GM21786 (cell line): Measurements from ENCODE around the gene ZNF511.

Source experiments
- ATAC-seq: cut with Tn5 transposase; IDR thresholded peaks from one replicate; pipeline ENCODE4 v1.9.1; 2021; ENCODE audit not compliant: unreplicated experiment

The ZNF511 gene

GRCh38 chr10:133351408-133352318, 42.9 kb downstream of the ZNF511 start:
- ATAC-seq, result no peak

GRCh38 chr10:133353202-133353959, 44.7 kb downstream of the ZNF511 start:
- ATAC-seq, result no peak

GRCh38 chr10:133353988-133354605, 45.4 kb downstream of the ZNF511 start:
- ATAC-seq, result no peak

- no peak for ATAC-seq
These were observed 46.0 kb downstream of the ZNF511 start for GRCh38 chr10:133354672-133355240.

GRCh38 chr10:133355266-133355665, 46.6 kb downstream of the ZNF511 start:
- no peak for ATAC-seq

- ATAC-seq, result no peak
These were observed 47.3 kb downstream of the ZNF511 start for GRCh38 chr10:133355991-133356390.

GRCh38 chr10:133356549-133357284, 48.0 kb downstream of the ZNF511 start:
- no peak for ATAC-seq

GRCh38 chr10:133357285-133358161, 48.8 kb downstream of the ZNF511 start, which contains the start of gene FUOM:
Gene FUOM, minus strand, starts transcription at chr10:133358019. Its CDS starts 12 bp downstream, at chr10:133358007.
- ATAC-seq, result peak; percentile 67

- ATAC-seq, result no peak
These were observed 49.6 kb downstream of the ZNF511 start for GRCh38 chr10:133358162-133358924.

GRCh38 chr10:133358925-133359310, 50.2 kb downstream of the ZNF511 start:
- ATAC-seq, result no peak

GRCh38 chr10:133359554-133359971, 50.8 kb downstream of the ZNF511 start:
- no peak for ATAC-seq

GRCh38 chr10:133359972-133360610, 51.4 kb downstream of the ZNF511 start:
- no peak for ATAC-seq

GRCh38 chr10:133361227-133361626, 52.5 kb downstream of the ZNF511 start:
- ATAC-seq, result no peak

GRCh38 chr10:133361773-133362441, 53.2 kb downstream of the ZNF511 start:
- no peak for ATAC-seq
